ENCODE results near the gene MYLK.
A peak's percentile ranks its signal among the peaks of the same experiment; 100 is the strongest.
"Not testable (repeated sequence)": the region's sequence is repeated elsewhere in the genome, so short reads cannot be mapped to it uniquely, and the experiment has no call there.

Gene MYLK

GRCh38 chr3:123884203-123884831, at the start of gene MYLK:
Gene MYLK (minus strand): TSS chr3:123884332. CDS start chr3:123793841, 90,491 bp downstream.
- peaks cover 8% of the 10 kb centered on the region for H3K4me1 Mint-ChIP-seq
- peak; percentile 73 for ATAC-seq
- H3K4me3 Mint-ChIP-seq = peak within 1 kb of the TSS; percentile 62
- H3K36me3 Mint-ChIP-seq = no peaks in the 10 kb centered on the region
- H3K27ac Mint-ChIP-seq = no peak within 1 kb of the TSS
- no peaks in the 10 kb centered on the region for H3K9me3 Mint-ChIP-seq
- H3K27me3 Mint-ChIP-seq = peaks cover 76% of the 10 kb centered on the region

- no peaks in the 10 kb centered on the region for H3K4me1 Mint-ChIP-seq
- no peaks in the 10 kb centered on the region for H3K9me3 Mint-ChIP-seq
- no peak overlapping the region for H3K27ac Mint-ChIP-seq
- H3K36me3 Mint-ChIP-seq = peaks cover 32% of the 10 kb centered on the region
- no peak overlapping the region for H3K4me3 Mint-ChIP-seq
- ATAC-seq = no peak
- no peaks in the 10 kb centered on the region for H3K27me3 Mint-ChIP-seq
Measured at GRCh38 chr3:123930445-123930844, 46.3 kb upstream of the MYLK start.

GRCh38 chr3:123929325-123929724, 45.2 kb upstream of the MYLK start:
- Mint-ChIP-seq H3K4me1 (no peaks in the 10 kb centered on the region), H3K36me3 (peaks cover 41% of the 10 kb centered on the region), H3K27me3 (no peaks in the 10 kb centered on the region), H3K4me3 (no peak overlapping the region), H3K27ac (no peak overlapping the region), H3K9me3 (peaks cover 7% of the 10 kb centered on the region)
- no peak for ATAC-seq

DNA sequence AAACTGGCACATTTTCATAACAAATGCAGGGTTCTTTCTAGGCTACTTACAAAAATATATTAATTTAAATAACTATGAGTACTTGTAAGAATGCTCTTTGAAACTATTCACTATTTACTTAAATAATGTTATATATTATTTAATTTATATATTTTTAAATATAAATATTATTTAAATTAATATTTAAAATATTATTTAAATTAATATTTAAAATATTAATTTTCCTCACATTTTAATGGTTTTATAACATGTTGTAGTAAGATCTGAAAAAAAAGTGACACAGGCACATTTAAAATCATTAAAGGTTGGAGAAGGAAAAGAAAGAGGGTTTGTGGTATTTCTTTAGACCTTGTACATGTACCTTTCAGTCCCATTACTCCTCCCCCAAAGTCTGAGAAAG, 42.3 kb upstream of the MYLK start:
- Mint-ChIP-seq H3K9me3 (peaks cover 26% of the 10 kb centered on the region), H3K4me1 (no peaks in the 10 kb centered on the region), H3K27me3 (no peaks in the 10 kb centered on the region), H3K36me3 (peaks cover 54% of the 10 kb centered on the region), H3K4me3 (no peak overlapping the region), H3K27ac (no peak overlapping the region)
- ATAC-seq = no peak

GRCh38 chr3:123920868-123921267, 36.7 kb upstream of the MYLK start:
- Mint-ChIP-seq H3K36me3 (peaks cover 64% of the 10 kb centered on the region), H3K4me3 (no peak overlapping the region), H3K27ac (no peak overlapping the region), H3K9me3 (peaks cover 41% of the 10 kb centered on the region), H3K27me3 (no peaks in the 10 kb centered on the region), H3K4me1 (no peaks in the 10 kb centered on the region)
- no peak for ATAC-seq

DNA sequence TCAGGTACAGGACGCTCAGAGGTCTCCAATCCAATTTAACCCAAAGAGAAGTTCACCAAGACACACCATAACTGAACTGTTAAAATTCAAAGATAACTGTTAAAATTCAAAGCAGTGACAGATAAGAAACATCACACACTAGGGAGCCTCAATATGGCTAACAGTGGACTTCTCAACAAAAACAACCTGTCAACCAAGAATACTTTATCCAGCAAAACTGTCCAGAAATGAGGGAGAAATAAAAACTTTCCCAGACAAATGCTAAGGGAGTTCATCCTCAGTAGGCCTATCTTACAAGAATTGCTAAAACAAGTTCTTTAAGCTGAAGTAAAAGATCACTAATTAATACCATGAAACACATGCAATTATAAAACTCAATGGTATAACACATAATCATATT, 36.3 kb upstream of the MYLK start:
- Mint-ChIP-seq H3K4me1 (no peaks in the 10 kb centered on the region), H3K27me3 (no peaks in the 10 kb centered on the region), H3K4me3 (no peak overlapping the region), H3K27ac (no peak overlapping the region), H3K36me3 (peaks cover 62% of the 10 kb centered on the region), H3K9me3 (peaks cover 41% of the 10 kb centered on the region)
- ATAC-seq = no peak

DNA sequence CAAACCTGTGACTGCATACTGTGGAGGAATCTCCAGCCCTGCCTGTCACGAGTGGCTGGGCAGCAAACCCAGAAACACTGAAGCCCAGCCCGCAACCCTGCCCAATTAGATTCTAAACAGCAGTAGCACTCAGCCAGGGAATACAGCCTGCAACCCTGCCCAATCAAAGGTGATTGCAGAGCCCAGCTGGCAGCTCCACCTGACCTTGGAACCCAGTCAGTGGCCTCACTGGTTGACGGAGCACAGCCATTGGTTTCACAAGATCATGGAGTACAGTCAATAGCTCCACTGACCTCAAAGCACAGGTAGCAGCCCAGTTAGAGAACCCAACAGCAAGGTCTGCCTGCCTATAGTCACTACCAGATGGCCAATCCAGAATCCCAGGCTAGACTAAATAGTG, 35.2 kb upstream of the MYLK start:
- H3K4me3 Mint-ChIP-seq = no peak overlapping the region
- H3K36me3 Mint-ChIP-seq = peaks cover 58% of the 10 kb centered on the region
- H3K9me3 Mint-ChIP-seq = peaks cover 35% of the 10 kb centered on the region
- no peak for ATAC-seq
- H3K27ac Mint-ChIP-seq = no peak overlapping the region
- no peaks in the 10 kb centered on the region for H3K4me1 Mint-ChIP-seq
- no peaks in the 10 kb centered on the region for H3K27me3 Mint-ChIP-seq

GRCh38 chr3:123914829-123915228, 30.7 kb upstream of the MYLK start:
- Mint-ChIP-seq H3K27me3 (no peaks in the 10 kb centered on the region), H3K4me1 (no peaks in the 10 kb centered on the region), H3K27ac (no peak overlapping the region), H3K4me3 (no peak overlapping the region), H3K36me3 (peaks cover 12% of the 10 kb centered on the region), H3K9me3 (peaks cover 3% of the 10 kb centered on the region)
- no peak for ATAC-seq

DNA sequence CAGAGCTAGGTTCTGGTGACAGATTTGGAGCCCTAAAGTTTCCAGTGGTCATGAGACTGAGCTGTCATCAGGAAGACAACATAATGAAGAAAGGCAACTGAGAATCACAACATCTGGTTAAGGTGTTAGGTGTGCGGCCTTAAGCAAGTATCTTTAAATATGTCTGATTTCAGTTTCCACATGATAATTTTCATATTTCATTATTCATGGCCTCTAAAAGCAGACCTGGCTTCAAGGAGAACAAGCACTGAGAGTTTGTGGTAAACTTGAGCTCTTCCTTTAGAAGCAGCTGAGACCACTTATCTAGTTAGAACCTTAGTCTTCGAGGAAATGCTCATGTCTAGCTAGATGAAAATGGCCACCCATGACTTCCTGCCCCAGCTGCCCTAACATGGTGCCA, 25.7 kb upstream of the MYLK start:
- no peak overlapping the region for H3K4me3 Mint-ChIP-seq
- H3K9me3 Mint-ChIP-seq = no peaks in the 10 kb centered on the region
- H3K27me3 Mint-ChIP-seq = peaks cover 6% of the 10 kb centered on the region
- peaks cover under 1% of the 10 kb centered on the region for H3K36me3 Mint-ChIP-seq
- ATAC-seq = no peak
- H3K4me1 Mint-ChIP-seq = no peaks in the 10 kb centered on the region
- H3K27ac Mint-ChIP-seq = no peak overlapping the region

DNA sequence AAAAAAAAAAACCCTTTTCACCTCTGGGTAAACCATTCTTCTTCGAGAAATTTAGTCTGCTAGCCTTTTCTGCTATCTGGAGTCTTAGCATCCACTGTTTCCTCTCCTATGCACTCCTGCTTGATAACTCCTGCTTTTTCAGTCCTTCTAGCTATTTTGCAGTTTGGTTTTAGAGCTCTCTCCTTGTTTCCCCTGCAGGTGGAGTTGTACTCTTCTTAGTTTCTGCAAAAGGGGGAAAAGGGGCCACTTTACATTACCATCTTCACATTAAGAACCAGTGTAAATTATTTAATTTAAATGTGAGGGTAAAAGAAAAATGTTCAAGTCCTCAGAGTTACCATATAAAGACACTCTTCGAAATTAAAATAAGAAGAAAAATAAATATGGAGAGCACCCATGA, 23.6 kb upstream of the MYLK start:
- ATAC-seq = no peak
- H3K36me3 Mint-ChIP-seq = no peaks in the 10 kb centered on the region
- H3K9me3 Mint-ChIP-seq = no peaks in the 10 kb centered on the region

DNA sequence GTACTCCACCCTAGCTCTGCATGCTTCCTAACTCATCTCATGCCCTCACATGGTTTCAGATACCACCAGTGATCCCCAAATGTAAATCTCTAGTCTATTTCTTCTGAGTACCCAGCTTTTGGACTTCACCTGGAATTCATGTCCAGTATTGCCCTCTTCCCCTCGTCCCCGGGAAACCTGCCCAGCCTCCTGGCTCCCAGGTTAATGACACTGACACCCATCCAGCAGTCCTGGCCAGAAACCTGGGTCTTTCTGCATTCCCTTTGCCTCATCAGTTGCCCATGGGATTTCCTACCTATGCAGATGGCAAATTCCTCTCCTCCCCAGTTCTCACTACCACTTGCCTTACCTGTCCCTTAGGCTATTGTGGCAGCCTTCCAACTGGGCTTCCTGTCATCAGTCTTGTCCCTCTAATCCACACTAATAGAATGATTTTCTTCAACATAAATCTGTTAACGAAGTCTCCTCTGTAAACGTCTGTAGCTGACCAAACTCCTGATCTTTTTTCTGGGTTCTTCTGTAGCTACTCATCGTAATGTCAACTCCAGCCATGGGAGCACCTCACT, 15.3 kb upstream of the MYLK start:
- no peak for ATAC-seq
- Mint-ChIP-seq H3K9me3 (no peaks in the 10 kb centered on the region), H3K27me3 (peaks cover 24% of the 10 kb centered on the region), H3K4me1 (no peaks in the 10 kb centered on the region), H3K27ac (no peak overlapping the region), H3K36me3 (no peaks in the 10 kb centered on the region), H3K4me3 (no peak overlapping the region)

More for the DNA sequence above, 23.6 kb upstream of the MYLK start:
- Mint-ChIP-seq H3K4me1 (no peaks in the 10 kb centered on the region), H3K4me3 (no peak overlapping the region), H3K27me3 (peaks cover 10% of the 10 kb centered on the region), H3K27ac (no peak overlapping the region)

- Mint-ChIP-seq H3K9me3 (peaks cover 16% of the 10 kb centered on the region), H3K27ac (no peak overlapping the region), H3K4me1 (no peaks in the 10 kb centered on the region), H3K27me3 (peaks cover 19% of the 10 kb centered on the region), H3K4me3 (no peak overlapping the region), H3K36me3 (peaks cover 6% of the 10 kb centered on the region)
- no peak for ATAC-seq
Measured at GRCh38 chr3:123893012-123893411, 8.9 kb upstream of the MYLK start.

DNA sequence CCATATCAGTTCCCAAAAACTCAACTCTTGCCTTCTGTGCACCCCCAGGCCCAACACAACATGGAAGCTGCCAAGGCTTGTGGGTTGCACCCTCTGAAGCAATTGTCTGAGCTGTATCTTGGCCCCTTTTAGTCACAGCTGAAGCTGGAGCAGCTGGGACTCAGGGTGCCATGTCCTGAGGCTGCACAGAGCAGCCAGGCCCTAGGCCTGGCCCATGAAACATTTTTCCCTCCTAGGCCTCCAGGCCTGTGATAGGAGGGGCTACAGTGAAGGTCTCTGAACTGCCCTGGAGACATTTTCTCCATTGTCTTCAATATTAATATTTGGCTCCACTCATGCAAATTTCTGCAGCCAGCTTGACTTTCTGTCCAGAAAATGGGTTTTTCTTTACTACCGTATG, 8.1 kb upstream of the MYLK start:
- no peak for ATAC-seq

GRCh38 chr3:123890991-123891390, 6.9 kb upstream of the MYLK start:
- ATAC-seq, H3K4me3 Mint-ChIP-seq, H3K36me3 Mint-ChIP-seq, H3K27ac Mint-ChIP-seq, H3K4me1 Mint-ChIP-seq: not testable (repeated sequence)
- Mint-ChIP-seq H3K9me3 (peaks cover 16% of the 10 kb centered on the region), H3K27me3 (peaks cover 28% of the 10 kb centered on the region)

More for the DNA sequence above, 8.1 kb upstream of the MYLK start:
- Mint-ChIP-seq H3K27ac (no peak overlapping the region), H3K4me1 (no peaks in the 10 kb centered on the region), H3K9me3 (peaks cover 16% of the 10 kb centered on the region), H3K27me3 (peaks cover 21% of the 10 kb centered on the region), H3K36me3 (peaks cover 6% of the 10 kb centered on the region), H3K4me3 (no peak overlapping the region)

DNA sequence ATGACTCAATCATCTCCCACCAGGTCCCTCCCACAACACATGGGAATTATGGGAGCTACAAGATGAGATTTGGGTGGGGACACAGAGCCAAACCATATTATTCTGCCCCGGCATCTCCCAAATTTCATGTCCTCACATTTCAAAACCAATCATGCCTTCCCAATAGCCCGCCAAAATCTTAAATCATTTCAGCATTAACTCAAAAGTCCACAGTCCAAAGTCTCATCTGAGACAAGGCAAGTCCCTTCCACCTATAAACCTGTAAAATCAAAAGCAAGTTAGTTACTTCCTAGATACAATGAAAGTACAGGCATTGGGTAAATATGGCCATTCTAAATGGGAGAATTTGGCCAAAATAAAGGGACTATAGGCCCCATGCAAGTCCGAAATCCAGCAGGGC, 6.0 kb upstream of the MYLK start:
- H3K27me3 Mint-ChIP-seq = peaks cover 36% of the 10 kb centered on the region
- ATAC-seq, H3K27ac Mint-ChIP-seq, H3K36me3 Mint-ChIP-seq, H3K4me1 Mint-ChIP-seq, H3K4me3 Mint-ChIP-seq: not testable (repeated sequence)
- peaks cover 16% of the 10 kb centered on the region for H3K9me3 Mint-ChIP-seq

DNA sequence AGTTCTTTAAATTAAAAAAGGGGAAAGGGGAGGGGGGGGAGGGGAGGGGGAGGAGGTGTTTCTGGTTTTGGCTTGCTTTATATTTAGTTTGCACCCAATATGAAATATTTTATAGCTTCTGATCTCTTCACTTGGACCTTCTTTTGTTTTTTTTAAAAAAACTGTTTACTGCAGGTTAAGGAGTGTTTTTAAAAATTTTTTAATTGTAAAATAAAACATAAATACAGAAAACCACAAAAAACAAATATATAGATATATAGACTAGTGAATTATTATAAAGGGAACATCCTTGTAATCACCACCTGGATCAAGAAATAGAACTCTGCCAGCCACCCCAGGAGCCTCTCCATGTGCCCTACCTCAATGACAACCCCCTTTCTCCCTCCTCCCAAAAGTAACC, 861 bp upstream of the MYLK start:
- ATAC-seq = no peak
- Mint-ChIP-seq H3K27me3 (peaks cover 79% of the 10 kb centered on the region), H3K36me3 (no peaks in the 10 kb centered on the region), H3K4me1 (peaks cover 8% of the 10 kb centered on the region), H3K27ac (no peak overlapping the region), H3K9me3 (no peaks in the 10 kb centered on the region), H3K4me3 (no peak overlapping the region)

Measured in stimulated activated memory B cell treated with anti-CD40 and anti-IgM and Interleukin-4, amounts not matched to agents 10 μg/mL and 1 μg/mL and 100 μg/mL, for 72 hours (primary cell).